Cardiac fibroblast (primary cell): ENCODE results near the gene TAS1R2.

Source experiments
- DNase-seq, 2 donors: peaks; one replicate each; pipeline versions ENCODE4 v3.0.0 to v3.0.0-alpha.2; 2010; ENCODE audit warnings: low read depth in 2 of 2
- H3K4me3 ChIP-seq, 2 donors: replicated peaks in 1 of 2; 1 replicate in 1 of 2; 2 replicates in 1 of 2; pipeline ENCODE4 v1.5.1; 2011; ENCODE audit warnings: low read depth in 2 of 2, low read length in 2 of 2, mild to moderate bottlenecking in 2 of 2, moderate library complexity in 1 of 2
- CTCF ChIP-seq: IDR thresholded peaks from one replicate; pipeline ENCODE4 v1.5.1; 2011; ENCODE audit warnings: low read depth, mild to moderate bottlenecking, low read length, inconsistent platforms

TAS1R2 gene

GRCh38 chr1:18793164-18793563 is 66.3 kb downstream of the TAS1R2 start:
- no peak overlapping the region for H3K4me3 ChIP-seq
- DNase-seq, result no peak
- no peak for TF ChIP-seq CTCF

GRCh38 chr1:18792747-18793146 is 66.7 kb downstream of the TAS1R2 start:
- TF ChIP-seq CTCF, result no peak
- H3K4me3 ChIP-seq, result no peak overlapping the region
- DNase-seq, result no peak
